GM19023 (cell line): ENCODE results near the gene ARHGEF12.

Experiments
- ATAC-seq: cut with Tn5 transposase; IDR thresholded peaks from one replicate; pipeline ENCODE4 v1.9.1; 2021; ENCODE audit warnings: mild to moderate bottlenecking, moderate library complexity; ENCODE audit not compliant: unreplicated experiment

The ARHGEF12 gene

DNA sequence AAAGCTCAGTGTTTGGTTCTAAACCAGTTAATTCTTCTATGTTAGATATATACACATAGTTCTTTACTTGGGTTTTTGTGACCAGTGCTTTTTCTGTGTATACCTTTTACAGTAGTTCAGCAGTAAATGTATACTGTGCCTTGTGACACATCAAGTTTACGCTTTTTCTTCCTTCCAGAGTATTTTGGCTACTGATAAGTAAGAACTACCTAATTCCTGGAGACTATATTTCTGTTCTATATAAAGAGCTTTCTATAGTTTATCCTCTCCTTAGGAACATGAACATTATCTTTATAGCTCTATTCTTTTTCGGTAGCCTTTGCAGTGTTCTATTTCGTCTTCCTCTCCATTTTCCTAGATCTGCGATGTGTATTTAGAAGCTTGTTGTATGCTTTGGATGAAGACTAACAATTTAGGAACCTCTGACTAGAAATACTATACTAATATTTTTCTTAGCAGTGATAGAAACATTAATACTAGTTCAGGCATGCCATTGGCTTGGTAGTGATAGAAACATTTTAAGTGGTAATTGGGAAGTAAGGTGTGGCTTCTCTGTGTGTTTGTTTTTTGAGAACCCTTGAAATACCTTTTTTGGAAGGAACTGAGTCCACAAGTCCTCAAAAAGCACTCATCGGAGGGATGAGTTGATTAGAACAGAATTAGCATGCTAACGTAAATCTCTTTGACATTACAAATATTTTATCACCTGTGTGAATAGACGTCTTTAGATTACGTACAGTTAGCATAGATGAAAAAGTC, 74.6 kb downstream of the ARHGEF12 start:
- no peak for ATAC-seq

GRCh38 chr11:120413480-120413879, 77.3 kb downstream of the ARHGEF12 start:
- no peak for ATAC-seq

DNA sequence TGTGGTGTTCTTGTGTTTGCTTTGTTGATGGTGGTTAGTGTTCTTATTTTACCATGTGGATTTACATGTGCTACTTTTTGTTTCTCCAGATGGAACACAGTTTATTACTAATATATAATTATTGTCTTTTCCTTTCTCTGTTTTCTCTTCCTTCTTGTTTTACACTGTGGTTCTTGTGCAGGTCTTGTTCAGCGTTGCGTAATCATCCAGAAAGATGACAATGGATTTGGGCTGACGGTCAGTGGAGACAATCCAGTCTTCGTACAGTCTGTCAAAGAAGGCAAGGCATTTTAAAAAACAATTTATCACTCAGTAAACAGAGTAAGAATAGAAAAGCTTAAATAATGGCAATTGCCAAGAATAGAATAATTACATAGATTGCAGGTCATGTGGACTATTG, 84.4 kb downstream of the ARHGEF12 start:
- no peak for ATAC-seq

DNA sequence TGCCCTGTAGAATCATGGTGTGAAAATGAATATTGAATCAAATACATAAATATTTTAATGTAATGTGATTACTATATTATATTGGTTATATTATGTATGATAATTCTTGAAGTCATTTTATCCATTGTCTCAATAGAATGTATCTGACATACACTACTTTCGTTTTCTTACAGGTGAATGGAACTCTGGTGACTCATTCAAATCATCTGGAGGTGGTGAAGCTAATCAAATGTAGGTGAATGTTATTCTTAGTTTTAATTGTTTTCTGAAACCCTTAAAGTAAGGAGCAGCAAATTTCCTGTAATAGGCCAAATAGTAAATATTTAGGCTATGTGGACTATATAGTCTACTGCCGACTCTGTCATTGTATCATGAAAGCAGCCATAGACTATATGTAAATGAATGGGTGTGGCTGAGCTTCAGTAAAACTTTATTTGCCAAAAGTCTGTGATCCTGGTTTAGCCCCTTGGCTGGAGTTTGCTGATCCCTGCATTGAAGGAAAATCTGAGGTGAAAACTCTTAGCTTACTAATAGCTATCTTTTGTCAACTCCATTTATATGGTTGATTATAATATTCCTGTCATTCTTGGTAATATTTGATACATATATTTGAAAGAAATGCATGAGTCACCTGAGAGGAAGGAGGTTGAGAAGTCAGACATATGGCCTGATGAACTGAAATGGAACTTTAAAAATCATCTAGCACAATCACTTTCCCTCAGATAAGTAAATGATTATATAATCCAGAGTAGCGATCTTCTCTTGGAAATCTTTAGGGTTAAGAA, 88.2 kb downstream of the ARHGEF12 start:
- no peak for ATAC-seq

DNA sequence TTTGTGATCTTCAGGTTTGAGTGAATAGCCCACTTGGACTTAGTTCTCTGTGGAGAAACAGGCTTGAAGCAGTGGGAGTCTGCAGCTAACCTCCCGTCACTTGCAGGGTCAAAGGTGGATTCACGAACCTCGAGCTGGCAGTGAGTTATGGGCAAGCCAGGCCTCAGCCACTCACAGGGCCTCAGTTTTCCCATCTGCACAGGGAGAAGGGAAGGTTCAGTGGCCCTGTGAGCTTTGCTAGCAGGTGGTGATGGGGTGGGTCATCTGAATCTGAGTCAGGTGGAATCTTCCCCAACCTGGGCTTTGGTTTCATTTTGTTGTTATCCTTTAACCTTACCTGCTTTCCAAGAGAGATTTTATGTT, 88.7 kb downstream of the ARHGEF12 start:
- no peak for ATAC-seq

DNA sequence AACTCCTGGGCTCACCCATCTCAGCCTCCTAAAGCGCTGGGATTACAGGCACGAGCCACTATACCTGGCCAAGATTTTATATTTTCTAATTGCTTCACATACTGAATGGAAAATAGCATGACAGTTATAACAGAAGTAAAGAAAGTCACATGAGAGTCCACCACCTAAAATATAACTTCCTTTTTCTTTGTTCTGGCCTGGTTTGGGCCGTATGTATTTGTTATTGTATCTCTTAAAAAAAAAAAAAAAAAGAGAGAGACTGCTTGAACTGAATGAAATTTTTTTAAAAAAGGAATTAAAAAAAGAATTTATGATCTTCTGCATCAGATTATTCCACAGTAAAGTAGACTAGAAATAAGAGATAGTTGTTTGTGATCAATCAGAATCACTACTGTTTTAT, 89.3 kb downstream of the ARHGEF12 start:
- ATAC-seq = no peak

- no peak for ATAC-seq
Observed at GRCh38 chr11:120430146-120430545, 93.9 kb downstream of the ARHGEF12 start.

DNA sequence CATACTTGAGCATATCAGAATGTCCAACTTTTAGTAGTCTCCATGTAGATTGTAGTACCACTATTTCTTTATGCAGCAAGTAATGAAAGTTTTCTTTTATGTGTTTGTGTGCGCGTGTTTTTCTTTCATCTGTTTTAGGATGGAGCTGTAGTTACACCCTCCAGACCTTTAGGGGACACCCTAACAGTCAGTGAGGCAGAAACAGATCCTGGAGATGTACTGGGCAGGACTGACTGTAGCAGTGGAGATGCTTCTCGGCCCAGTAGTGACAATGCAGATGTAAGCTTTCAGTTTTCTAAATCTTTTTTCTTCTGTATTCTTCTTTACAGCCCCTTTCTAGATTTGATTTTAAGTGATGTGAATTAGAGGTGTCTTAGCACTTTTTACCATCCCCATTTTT, 95.4 kb downstream of the ARHGEF12 start:
- ATAC-seq = no peak

- no peak for ATAC-seq
Observed at GRCh38 chr11:120432056-120433018, 96.1 kb downstream of the ARHGEF12 start.

DNA sequence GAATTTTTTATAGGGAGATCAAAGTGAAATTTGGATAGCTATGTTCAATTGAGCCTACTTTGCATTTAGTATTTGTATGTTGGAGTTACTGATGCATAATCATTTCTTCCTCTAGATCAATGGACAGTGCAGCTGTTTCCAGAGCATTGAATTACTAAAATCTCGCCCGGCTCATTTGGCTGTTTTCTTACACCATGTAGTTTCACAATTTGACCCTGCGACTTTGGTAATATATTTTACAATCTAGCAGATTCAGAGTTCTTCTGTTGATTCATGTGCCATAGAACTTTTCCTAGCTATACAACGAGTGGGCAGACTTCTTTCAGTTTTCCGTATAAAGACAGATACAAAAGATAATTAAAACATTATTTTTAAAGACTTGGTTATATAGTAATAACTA, 105.4 kb downstream of the ARHGEF12 start:
- no peak for ATAC-seq

DNA sequence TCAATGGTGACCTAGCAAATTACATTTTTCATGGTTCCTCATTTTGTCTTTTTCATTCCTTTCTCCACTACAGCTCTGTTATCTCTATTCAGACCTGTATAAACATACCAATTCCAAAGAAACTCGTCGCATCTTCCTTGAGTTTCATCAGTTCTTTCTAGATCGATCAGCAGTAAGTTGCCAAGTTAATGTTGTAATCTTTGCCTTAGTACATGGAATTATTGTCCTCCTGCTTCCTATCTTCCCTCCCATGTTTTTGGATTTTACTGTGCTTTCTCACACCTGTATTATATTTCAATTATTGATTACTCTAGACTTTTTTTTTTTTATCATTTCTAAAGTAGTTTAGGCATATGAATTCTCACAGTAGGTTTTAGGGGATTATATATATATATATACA, 105.8 kb downstream of the ARHGEF12 start:
- ATAC-seq = no peak

- ATAC-seq = no peak
Observed at GRCh38 chr11:120446802-120447201, 110.6 kb downstream of the ARHGEF12 start.

- no peak for ATAC-seq
Observed at GRCh38 chr11:120448240-120448639, 112.0 kb downstream of the ARHGEF12 start.

DNA sequence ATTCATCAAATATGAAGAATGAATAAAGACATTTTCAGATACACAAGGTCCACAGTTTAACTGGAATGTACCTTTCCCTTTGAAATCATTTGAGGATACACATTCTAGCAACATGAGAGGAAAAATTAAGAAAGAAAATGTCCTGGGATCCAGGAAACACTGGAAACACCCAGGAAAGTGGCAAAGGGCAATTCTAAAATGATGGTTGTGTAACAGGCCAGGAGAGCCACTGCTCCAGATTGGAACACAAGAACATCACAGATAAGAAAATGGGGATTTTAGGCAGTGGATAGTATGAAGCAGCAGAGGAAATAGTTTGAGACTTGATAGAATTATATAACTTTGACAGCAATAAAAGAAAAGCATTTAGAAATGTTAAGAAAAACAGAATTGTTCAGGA, 119.3 kb downstream of the ARHGEF12 start:
- no peak for ATAC-seq

GRCh38 chr11:120457996-120458395, 121.8 kb downstream of the ARHGEF12 start:
- no peak for ATAC-seq

GRCh38 chr11:120462825-120463224, 126.6 kb downstream of the ARHGEF12 start:
- no peak for ATAC-seq

DNA sequence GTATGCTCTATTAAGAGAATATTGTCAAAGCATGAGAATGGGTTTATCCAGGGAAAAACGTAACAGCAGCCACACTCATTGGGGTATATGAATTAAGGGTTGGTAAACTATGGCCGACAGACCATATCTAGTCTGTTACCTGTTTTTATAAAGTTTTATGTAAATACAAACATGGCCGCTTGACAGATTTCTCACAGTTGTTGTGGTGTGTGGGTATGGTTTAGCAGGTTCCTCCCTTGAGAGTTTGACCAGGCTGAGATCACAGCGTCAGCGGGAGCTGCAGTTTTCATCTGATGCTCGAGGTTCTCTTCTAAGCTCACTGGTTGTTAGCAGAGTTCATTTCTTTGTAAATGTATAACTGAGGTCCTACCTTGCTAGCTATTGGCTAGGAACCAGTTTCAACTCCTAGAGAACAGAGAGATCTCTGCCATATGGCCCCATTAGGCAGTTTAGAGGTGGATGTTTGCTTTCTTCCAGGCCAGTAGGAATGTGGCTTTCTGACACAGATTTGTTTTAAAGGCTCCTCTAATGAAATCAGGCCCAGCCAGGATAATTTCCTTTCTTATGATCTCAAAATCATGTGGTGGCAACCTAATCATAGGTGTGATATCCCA, 129.8 kb downstream of the ARHGEF12 start:
- ATAC-seq = no peak

GRCh38 chr11:120467627-120468026, 131.4 kb downstream of the ARHGEF12 start:
- no peak for ATAC-seq

- ATAC-seq = no peak
Observed at GRCh38 chr11:120471131-120471530, 134.9 kb downstream of the ARHGEF12 start.

- ATAC-seq = no peak
Observed at GRCh38 chr11:120471994-120472393, 135.8 kb downstream of the ARHGEF12 start.

DNA sequence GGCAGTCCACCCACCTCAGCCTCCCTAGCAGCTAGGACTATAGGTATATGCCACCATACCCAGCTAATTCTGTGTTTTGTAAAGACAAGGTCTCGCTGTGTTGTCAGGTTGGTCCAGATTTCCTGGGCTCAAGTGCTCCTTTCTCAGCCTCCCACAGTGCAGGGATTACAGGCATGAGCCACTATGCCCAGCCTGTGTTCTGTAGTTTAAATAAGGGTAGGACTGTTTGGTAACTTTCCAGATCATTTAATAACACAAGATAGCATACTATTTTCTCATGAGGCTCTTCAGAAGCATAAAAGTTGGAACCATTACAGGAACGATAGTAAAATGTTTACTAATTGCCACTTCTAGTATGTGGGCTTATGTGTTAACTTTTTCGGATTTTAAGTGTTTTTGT, 137.3 kb downstream of the ARHGEF12 start:
- ATAC-seq = no peak
